Uterus (tissue), 4 donors: Measurements from ENCODE around the gene THSD8. TPM values are rescaled to one million over a fixed set of nuclear protein-coding genes. Genes with fewer than 3 reads are reported as not detected.

ENCODE experiments used
- DNase-seq, 2 donors: peaks; one replicate each; pipeline ENCODE4 v3.0.0-alpha.2; 2019 to 2020
- H3K27ac ChIP-seq, 2 donors: fragments of 200-600 bp; sonication (generic); 1 replicate in 1 of 2; 2 replicates in 1 of 2; pipeline ENCODE4 v1.5.1; 2016 to 2018
- H3K27me3 ChIP-seq, 2 donors: fragments of 200-600 bp; sonication (generic); one replicate each; pipeline ENCODE4 v1.5.1; 2018 to 2019; ENCODE audit warnings: control low read depth in 1 of 2
- H3K36me3 ChIP-seq, 2 donors: fragments of 200-600 bp; sonication (generic); one replicate each; pipeline ENCODE4 v1.5.1; 2019; ENCODE audit warnings: control low read depth in 1 of 2
- H3K4me1 ChIP-seq, 2 donors: fragments of 200-600 bp; sonication (generic); one replicate each; pipeline ENCODE4 v1.5.1; 2018 to 2019; ENCODE audit warnings: control low read depth in 1 of 2
- H3K4me3 ChIP-seq, 2 donors: fragments of 200-600 bp; sonication (generic); 1 replicate in 1 of 2; 2 replicates in 1 of 2; pipeline ENCODE4 v1.5.1; 2018 to 2019; ENCODE audit warnings: mild to moderate bottlenecking in 1 of 2
- H3K9me3 ChIP-seq, 2 donors: fragments of 200-600 bp; sonication (generic); one replicate each; pipeline ENCODE4 v1.5.1; 2019; ENCODE audit warnings: control low read depth in 1 of 2
- POLR2A ChIP-seq, 2 donors: fragments of 450-650 bp; IDR thresholded peaks; one replicate each; pipeline ENCODE4 v1.6.1; 2016; ENCODE audit warnings: antibody characterized with exemption in 2 of 2, mild to moderate bottlenecking in 1 of 2, moderate library complexity in 1 of 2
- intact Hi-C: fragments of 100-400 bp; cut with DNase I; formaldehyde crosslinking; loops from one replicate; pipeline ENCODE4 v1.15.1; 2023; ENCODE audit warnings: low total_unique reads
- total RNA-seq, 4 donors: library from RNA; depleted of rRNA in 3 of 4; stranded (reverse); fragments of >200 nt in 3 of 4; gene quantifications; one replicate each; pipeline versions ENCODE4 v1.1.0 to v1.2.4, GENCODE V29; 2014 to 2023
- TF ChIP-seq, protein P1 (sequence below), 4 experiments: fragments of 200-600 bp in 2 of 4; fragments of 450-650 bp in 2 of 4; sonication (generic) in 2 of 4; IDR thresholded peaks; one replicate each; pipeline ENCODE4 v1.5.1; 2016 to 2019; ENCODE audit warnings: antibody characterized with exemption in 4 of 4, mild to moderate bottlenecking in 2 of 4, moderate library complexity in 1 of 4
- donor health status: DM: yes; HTN: yes; CAD: no.

THSD8 gene
- total RNA-seq, 4 donors from 2014 or later: 4.1 TPM; not detected in 3

- no peaks in the 10 kb centered on the region for H3K36me3 ChIP-seq
- peak in 1 of 2 donors; percentile 35 for TF ChIP-seq POLR2A (IDR thresholded peaks at IDR 0.05)
- TF ChIP-seq, protein P1, sequence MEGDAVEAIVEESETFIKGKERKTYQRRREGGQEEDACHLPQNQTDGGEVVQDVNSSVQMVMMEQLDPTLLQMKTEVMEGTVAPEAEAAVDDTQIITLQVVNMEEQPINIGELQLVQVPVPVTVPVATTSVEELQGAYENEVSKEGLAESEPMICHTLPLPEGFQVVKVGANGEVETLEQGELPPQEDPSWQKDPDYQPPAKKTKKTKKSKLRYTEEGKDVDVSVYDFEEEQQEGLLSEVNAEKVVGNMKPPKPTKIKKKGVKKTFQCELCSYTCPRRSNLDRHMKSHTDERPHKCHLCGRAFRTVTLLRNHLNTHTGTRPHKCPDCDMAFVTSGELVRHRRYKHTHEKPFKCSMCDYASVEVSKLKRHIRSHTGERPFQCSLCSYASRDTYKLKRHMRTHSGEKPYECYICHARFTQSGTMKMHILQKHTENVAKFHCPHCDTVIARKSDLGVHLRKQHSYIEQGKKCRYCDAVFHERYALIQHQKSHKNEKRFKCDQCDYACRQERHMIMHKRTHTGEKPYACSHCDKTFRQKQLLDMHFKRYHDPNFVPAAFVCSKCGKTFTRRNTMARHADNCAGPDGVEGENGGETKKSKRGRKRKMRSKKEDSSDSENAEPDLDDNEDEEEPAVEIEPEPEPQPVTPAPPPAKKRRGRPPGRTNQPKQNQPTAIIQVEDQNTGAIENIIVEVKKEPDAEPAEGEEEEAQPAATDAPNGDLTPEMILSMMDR (IDR thresholded peaks at IDR 0.05): peak in 1 of 4 experiments; percentile 14
- H3K27ac ChIP-seq: peak overlapping the region; percentile 98 to 100
- DNase-seq: peak; percentile 59 to 61
- intact Hi-C loops: loop anchor here (2.0 kb wide), 1 partner anchor 15 kb away; no protein-coding TSS in a partner anchor
- H3K27me3 ChIP-seq: no peaks in the 10 kb centered on the region
- peak overlapping the region; percentile 84 to 87 for H3K4me3 ChIP-seq
- no peaks in the 10 kb centered on the region for H3K9me3 ChIP-seq
- peaks cover 0 to 10% of the 10 kb centered on the region in 2 donors for H3K4me1 ChIP-seq
Measured at GRCh38 chr19:12792051-12792852, 9.6 kb upstream of the THSD8 start.

GRCh38 chr19:12792853-12793289, 9.0 kb upstream of the THSD8 start:
- Histone ChIP-seq H3K4me3 (peak overlapping the region; percentile 84 to 87), H3K36me3 (no peaks in the 10 kb centered on the region), H3K27ac (peak overlapping the region; percentile 98 to 100), H3K9me3 (no peaks in the 10 kb centered on the region), H3K27me3 (no peaks in the 10 kb centered on the region), H3K4me1 (peaks cover 0 to 8% of the 10 kb centered on the region in 2 donors)
- DNase-seq: no peak
- TF ChIP-seq POLR2A (IDR thresholded peaks at IDR 0.05): no peak
- TF ChIP-seq, protein P1 (IDR thresholded peaks at IDR 0.05): no peak
- intact Hi-C loops: loop anchor here (2.0 kb wide), 1 partner anchor 16 kb away; no protein-coding TSS in a partner anchor

- DNase-seq: peak; percentile 90 to 95
- H3K4me3 ChIP-seq: peak overlapping the region; percentile 84 to 87
- H3K4me1 ChIP-seq: peaks cover 0 to 1% of the 10 kb centered on the region in 2 donors
- no peaks in the 10 kb centered on the region for H3K9me3 ChIP-seq
- intact Hi-C loops: loop anchor here (2.0 kb wide), 1 partner anchor 17 kb away; no protein-coding TSS in a partner anchor
- no peaks in the 10 kb centered on the region for H3K27me3 ChIP-seq
- TF ChIP-seq POLR2A (IDR thresholded peaks at IDR 0.05): peak; percentile 67 to 87
- TF ChIP-seq, protein P1 (IDR thresholded peaks at IDR 0.05): no peak
- no peaks in the 10 kb centered on the region for H3K36me3 ChIP-seq
- peak overlapping the region; percentile 98 to 100 for H3K27ac ChIP-seq
Measured at GRCh38 chr19:12793290-12794195, 8.3 kb upstream of the THSD8 start.

- Histone ChIP-seq H3K27ac (peak overlapping the region; percentile 98 to 100), H3K4me3 (peak overlapping the region; percentile 84 to 87), H3K9me3 (no peaks in the 10 kb centered on the region), H3K4me1 (no peaks in the 10 kb centered on the region), H3K36me3 (no peaks in the 10 kb centered on the region), H3K27me3 (no peaks in the 10 kb centered on the region)
- TF ChIP-seq, protein P1 (IDR thresholded peaks at IDR 0.05): no peak
- no peak for TF ChIP-seq POLR2A (IDR thresholded peaks at IDR 0.05)
- DNase-seq: no peak
- intact Hi-C loops: no loop called here
Measured at GRCh38 chr19:12794196-12794941, 7.5 kb upstream of the THSD8 start.
